ENCODE data around the gene GMCL1. TPM values are rescaled to one million over a fixed set of nuclear protein-coding genes. Genes with fewer than 3 reads are reported as not detected.
A peak's percentile ranks its signal among the peaks of the same experiment; 100 is the strongest.

GMCL1 gene
- total and polyA plus RNA-seq, 2 of the 13 experiments (the other 11 are each of a cell fraction or from before 2014, with no cell fraction given), result 18.7 to 24.0 TPM

DNA sequence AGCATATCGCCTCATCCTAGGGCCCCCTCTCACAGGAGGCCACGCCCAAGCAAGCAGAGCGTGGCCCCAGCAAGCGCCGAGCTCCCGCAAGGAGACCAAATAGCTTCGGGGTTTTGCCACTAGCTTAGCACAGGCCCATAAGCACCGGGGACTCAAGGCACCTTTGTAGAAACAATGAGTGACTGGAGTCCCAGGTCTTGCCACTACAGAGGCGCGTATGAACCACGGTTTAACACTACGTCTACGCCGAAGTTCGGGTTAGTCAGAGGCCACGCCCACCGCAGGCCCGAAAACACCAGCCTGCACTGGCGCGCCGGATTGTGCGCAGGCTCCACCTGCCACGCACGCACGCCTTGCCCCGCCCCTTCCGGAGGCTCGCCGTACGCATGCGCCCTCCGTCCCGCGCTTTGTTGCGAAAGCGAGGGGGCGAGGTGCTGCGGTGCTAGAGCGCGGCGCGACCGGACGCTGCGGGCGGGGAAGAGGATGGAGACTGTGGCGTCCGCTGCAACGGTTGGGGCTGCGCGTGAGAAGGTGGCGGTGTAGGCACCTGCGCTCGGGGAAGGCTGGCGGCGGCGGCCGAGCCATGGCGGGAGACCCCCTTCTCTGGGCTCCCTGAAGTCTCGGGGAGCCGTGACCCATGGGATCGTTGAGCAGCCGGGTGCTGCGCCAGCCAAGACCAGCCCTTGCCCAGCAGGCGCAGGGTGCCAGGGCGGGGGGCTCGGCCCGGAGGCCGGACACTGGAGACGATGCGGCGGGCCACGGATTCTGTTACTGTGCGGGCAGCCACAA lies at the start of gene GMCL1 (continued):
- TF ChIP-seq, protein P1, sequence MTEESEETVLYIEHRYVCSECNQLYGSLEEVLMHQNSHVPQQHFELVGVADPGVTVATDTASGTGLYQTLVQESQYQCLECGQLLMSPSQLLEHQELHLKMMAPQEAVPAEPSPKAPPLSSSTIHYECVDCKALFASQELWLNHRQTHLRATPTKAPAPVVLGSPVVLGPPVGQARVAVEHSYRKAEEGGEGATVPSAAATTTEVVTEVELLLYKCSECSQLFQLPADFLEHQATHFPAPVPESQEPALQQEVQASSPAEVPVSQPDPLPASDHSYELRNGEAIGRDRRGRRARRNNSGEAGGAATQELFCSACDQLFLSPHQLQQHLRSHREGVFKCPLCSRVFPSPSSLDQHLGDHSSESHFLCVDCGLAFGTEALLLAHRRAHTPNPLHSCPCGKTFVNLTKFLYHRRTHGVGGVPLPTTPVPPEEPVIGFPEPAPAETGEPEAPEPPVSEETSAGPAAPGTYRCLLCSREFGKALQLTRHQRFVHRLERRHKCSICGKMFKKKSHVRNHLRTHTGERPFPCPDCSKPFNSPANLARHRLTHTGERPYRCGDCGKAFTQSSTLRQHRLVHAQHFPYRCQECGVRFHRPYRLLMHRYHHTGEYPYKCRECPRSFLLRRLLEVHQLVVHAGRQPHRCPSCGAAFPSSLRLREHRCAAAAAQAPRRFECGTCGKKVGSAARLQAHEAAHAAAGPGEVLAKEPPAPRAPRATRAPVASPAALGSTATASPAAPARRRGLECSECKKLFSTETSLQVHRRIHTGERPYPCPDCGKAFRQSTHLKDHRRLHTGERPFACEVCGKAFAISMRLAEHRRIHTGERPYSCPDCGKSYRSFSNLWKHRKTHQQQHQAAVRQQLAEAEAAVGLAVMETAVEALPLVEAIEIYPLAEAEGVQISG (CRISPR knock-in tag; IDR thresholded peaks at IDR 0.05), result peak; percentile 94
- TF ChIP-seq ZFP41 (CRISPR knock-in tag; IDR thresholded peaks at IDR 0.05; ENCODE audit: borderline replicate concordance) (peak; percentile 84; the same call in 1 of the 2 replicates), ZNF776 (CRISPR knock-in tag; IDR thresholded peaks at IDR 0.05) (peak; percentile 98), SALL1 (CRISPR knock-in tag; IDR thresholded peaks at IDR 0.05) (peak; percentile 96), ZC3H4 (CRISPR knock-in tag; IDR thresholded peaks at IDR 0.05; ENCODE audit: borderline replicate concordance) (0 out of 2 replicates have a peak, but pooled peaks have one; percentile 25), ZNF468 (CRISPR knock-in tag; IDR thresholded peaks at IDR 0.05) (0 out of 2 replicates have a peak, but pooled peaks have one; percentile 23), ZNF589 (CRISPR knock-in tag; conservative IDR thresholded peaks at IDR 0.05) (peak; percentile 98), SRF (IDR thresholded peaks at IDR 0.05; ENCODE audit: low read depth, low read length) (no peak), HNRNPL (IDR thresholded peaks at IDR 0.05; ENCODE audit: low read depth, low read length) (no peak), SRSF9 (IDR thresholded peaks at IDR 0.05; ENCODE audit: borderline replicate concordance, insufficient read depth, low read depth, low read length, poor library complexity, severe bottlenecking) (no peak), TOPORS (CRISPR knock-in tag; IDR thresholded peaks at IDR 0.05) (peak; percentile 65; the same call in 1 of the 2 replicates), ERF (CRISPR knock-in tag; IDR thresholded peaks at IDR 0.05) (peak; percentile 99), ZNF225 (CRISPR knock-in tag; IDR thresholded peaks at IDR 0.05) (peak; percentile 62; the same call in 1 of the 2 replicates)
- TF ChIP-seq, protein P2, sequence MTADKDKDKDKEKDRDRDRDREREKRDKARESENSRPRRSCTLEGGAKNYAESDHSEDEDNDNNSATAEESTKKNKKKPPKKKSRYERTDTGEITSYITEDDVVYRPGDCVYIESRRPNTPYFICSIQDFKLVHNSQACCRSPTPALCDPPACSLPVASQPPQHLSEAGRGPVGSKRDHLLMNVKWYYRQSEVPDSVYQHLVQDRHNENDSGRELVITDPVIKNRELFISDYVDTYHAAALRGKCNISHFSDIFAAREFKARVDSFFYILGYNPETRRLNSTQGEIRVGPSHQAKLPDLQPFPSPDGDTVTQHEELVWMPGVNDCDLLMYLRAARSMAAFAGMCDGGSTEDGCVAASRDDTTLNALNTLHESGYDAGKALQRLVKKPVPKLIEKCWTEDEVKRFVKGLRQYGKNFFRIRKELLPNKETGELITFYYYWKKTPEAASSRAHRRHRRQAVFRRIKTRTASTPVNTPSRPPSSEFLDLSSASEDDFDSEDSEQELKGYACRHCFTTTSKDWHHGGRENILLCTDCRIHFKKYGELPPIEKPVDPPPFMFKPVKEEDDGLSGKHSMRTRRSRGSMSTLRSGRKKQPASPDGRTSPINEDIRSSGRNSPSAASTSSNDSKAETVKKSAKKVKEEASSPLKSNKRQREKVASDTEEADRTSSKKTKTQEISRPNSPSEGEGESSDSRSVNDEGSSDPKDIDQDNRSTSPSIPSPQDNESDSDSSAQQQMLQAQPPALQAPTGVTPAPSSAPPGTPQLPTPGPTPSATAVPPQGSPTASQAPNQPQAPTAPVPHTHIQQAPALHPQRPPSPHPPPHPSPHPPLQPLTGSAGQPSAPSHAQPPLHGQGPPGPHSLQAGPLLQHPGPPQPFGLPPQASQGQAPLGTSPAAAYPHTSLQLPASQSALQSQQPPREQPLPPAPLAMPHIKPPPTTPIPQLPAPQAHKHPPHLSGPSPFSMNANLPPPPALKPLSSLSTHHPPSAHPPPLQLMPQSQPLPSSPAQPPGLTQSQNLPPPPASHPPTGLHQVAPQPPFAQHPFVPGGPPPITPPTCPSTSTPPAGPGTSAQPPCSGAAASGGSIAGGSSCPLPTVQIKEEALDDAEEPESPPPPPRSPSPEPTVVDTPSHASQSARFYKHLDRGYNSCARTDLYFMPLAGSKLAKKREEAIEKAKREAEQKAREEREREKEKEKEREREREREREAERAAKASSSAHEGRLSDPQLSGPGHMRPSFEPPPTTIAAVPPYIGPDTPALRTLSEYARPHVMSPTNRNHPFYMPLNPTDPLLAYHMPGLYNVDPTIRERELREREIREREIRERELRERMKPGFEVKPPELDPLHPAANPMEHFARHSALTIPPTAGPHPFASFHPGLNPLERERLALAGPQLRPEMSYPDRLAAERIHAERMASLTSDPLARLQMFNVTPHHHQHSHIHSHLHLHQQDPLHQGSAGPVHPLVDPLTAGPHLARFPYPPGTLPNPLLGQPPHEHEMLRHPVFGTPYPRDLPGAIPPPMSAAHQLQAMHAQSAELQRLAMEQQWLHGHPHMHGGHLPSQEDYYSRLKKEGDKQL (CRISPR knock-in tag; IDR thresholded peaks at IDR 0.05; ENCODE audit: low read depth), result no peak
- TF ChIP-seq, protein P3, sequence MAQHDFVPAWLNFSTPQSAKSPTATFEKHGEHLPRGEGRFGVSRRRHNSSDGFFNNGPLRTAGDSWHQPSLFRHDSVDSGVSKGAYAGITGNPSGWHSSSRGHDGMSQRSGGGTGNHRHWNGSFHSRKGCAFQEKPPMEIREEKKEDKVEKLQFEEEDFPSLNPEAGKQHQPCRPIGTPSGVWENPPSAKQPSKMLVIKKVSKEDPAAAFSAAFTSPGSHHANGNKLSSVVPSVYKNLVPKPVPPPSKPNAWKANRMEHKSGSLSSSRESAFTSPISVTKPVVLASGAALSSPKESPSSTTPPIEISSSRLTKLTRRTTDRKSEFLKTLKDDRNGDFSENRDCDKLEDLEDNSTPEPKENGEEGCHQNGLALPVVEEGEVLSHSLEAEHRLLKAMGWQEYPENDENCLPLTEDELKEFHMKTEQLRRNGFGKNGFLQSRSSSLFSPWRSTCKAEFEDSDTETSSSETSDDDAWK (CRISPR knock-in tag; IDR thresholded peaks at IDR 0.05), result no peak
- TF ChIP-seq, protein P4, sequence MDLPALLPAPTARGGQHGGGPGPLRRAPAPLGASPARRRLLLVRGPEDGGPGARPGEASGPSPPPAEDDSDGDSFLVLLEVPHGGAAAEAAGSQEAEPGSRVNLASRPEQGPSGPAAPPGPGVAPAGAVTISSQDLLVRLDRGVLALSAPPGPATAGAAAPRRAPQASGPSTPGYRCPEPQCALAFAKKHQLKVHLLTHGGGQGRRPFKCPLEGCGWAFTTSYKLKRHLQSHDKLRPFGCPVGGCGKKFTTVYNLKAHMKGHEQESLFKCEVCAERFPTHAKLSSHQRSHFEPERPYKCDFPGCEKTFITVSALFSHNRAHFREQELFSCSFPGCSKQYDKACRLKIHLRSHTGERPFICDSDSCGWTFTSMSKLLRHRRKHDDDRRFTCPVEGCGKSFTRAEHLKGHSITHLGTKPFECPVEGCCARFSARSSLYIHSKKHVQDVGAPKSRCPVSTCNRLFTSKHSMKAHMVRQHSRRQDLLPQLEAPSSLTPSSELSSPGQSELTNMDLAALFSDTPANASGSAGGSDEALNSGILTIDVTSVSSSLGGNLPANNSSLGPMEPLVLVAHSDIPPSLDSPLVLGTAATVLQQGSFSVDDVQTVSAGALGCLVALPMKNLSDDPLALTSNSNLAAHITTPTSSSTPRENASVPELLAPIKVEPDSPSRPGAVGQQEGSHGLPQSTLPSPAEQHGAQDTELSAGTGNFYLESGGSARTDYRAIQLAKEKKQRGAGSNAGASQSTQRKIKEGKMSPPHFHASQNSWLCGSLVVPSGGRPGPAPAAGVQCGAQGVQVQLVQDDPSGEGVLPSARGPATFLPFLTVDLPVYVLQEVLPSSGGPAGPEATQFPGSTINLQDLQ (CRISPR knock-in tag; IDR thresholded peaks at IDR 0.05), result peak; percentile 90
